Lower lobe of right lung (tissue), 2 donors: ENCODE data around the gene C11orf52. TPM values are rescaled to one million over a fixed set of nuclear protein-coding genes. Genes with fewer than 3 reads are reported as not detected.

Experiments
- ATAC-seq, 2 donors: fragments of 200-7000 bp; cut with Tn5 transposase; one replicate each; pipeline ENCODE4 v1.9.1; 2020 to 2022; ENCODE audit warnings: mild to moderate bottlenecking in 2 of 2, moderate library complexity in 2 of 2
- DNase-seq: peaks from one replicate; pipeline ENCODE4 v3.0.0-alpha.2; 2020
- H3K27ac ChIP-seq: fragments of 200-600 bp; one replicate; pipeline ENCODE4 v1.8.0; 2022
- H3K27me3 ChIP-seq: fragments of 200-600 bp; one replicate; pipeline ENCODE4 v1.8.0; 2022; ENCODE audit warnings: low read depth
- H3K36me3 ChIP-seq: fragments of 200-600 bp; one replicate; pipeline ENCODE4 v1.8.0; 2022; ENCODE audit warnings: mild to moderate bottlenecking
- H3K4me1 ChIP-seq: fragments of 200-600 bp; one replicate; pipeline ENCODE4 v1.8.0; 2022
- H3K4me3 ChIP-seq: fragments of 200-600 bp; one replicate; pipeline ENCODE4 v1.8.0; 2022; ENCODE audit warnings: mild to moderate bottlenecking
- H3K9me3 ChIP-seq: fragments of 200-600 bp; one replicate; pipeline ENCODE4 v1.8.0; 2022
- intact Hi-C: fragments of 100-400 bp; cut with DNase I; formaldehyde crosslinking; loops from one replicate; pipeline ENCODE4 v1.11.0; 2022
- total RNA-seq: library from RNA; stranded (reverse); fragmentation: NEBNext Ultra II Directional; extraction: Animal tissue kit (Norgen Biotek cat#: 25700); gene quantifications from one replicate; pipeline ENCODE4 v1.2.1, GENCODE V29; 2021
- TF ChIP-seq, protein P1 (sequence below): fragments of 200-600 bp; IDR thresholded peaks from one replicate; pipeline ENCODE4 v1.8.0; 2022; ENCODE audit warnings: antibody characterized with exemption, mild to moderate bottlenecking
- donor health status: DM: no; HTN: yes; CAD: no; lungs with severe emphysema.

C11orf52 gene
- total RNA-seq, 1 donor from 2014 or later: 14.6 TPM

DNA sequence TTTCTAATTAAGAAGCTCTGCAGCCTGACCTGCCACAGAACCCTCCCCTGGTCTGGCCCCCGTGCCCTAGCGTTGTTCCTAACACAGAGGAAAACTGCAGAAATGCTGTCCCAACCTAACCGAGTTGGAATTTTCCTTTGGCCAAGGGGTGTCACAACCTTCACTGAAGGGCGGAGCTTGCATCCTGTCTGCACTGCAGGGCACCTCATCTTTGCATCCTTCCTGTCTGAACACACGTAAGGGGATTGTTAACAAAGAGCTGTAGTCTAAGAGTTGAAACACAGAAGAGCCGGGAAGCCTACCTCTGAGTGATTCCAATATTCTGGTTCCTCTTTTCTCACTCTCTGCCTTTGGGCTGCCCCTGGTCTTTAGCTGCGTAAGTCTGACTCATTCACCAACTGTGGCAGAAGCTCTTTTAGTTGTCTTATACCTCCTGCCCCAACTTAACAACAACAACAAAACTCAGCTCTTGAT is 20.0 kb downstream of the C11orf52 start:
- TF ChIP-seq, protein P1, sequence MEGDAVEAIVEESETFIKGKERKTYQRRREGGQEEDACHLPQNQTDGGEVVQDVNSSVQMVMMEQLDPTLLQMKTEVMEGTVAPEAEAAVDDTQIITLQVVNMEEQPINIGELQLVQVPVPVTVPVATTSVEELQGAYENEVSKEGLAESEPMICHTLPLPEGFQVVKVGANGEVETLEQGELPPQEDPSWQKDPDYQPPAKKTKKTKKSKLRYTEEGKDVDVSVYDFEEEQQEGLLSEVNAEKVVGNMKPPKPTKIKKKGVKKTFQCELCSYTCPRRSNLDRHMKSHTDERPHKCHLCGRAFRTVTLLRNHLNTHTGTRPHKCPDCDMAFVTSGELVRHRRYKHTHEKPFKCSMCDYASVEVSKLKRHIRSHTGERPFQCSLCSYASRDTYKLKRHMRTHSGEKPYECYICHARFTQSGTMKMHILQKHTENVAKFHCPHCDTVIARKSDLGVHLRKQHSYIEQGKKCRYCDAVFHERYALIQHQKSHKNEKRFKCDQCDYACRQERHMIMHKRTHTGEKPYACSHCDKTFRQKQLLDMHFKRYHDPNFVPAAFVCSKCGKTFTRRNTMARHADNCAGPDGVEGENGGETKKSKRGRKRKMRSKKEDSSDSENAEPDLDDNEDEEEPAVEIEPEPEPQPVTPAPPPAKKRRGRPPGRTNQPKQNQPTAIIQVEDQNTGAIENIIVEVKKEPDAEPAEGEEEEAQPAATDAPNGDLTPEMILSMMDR: no peak
- no peaks in the 10 kb centered on the region for H3K36me3 ChIP-seq
- H3K4me1 ChIP-seq: peaks cover 30% of the 10 kb centered on the region
- no peak overlapping the region for H3K4me3 ChIP-seq
- intact Hi-C loops: loop anchor here (10.0 kb wide), 1 partner anchor 46 kb away; no protein-coding TSS in a partner anchor
- H3K27ac ChIP-seq: no peak overlapping the region
- no peaks in the 10 kb centered on the region for H3K27me3 ChIP-seq
- ATAC-seq (peak; percentile 41 to 42), DNase-seq (no peak)
- H3K9me3 ChIP-seq: no peaks in the 10 kb centered on the region

DNA sequence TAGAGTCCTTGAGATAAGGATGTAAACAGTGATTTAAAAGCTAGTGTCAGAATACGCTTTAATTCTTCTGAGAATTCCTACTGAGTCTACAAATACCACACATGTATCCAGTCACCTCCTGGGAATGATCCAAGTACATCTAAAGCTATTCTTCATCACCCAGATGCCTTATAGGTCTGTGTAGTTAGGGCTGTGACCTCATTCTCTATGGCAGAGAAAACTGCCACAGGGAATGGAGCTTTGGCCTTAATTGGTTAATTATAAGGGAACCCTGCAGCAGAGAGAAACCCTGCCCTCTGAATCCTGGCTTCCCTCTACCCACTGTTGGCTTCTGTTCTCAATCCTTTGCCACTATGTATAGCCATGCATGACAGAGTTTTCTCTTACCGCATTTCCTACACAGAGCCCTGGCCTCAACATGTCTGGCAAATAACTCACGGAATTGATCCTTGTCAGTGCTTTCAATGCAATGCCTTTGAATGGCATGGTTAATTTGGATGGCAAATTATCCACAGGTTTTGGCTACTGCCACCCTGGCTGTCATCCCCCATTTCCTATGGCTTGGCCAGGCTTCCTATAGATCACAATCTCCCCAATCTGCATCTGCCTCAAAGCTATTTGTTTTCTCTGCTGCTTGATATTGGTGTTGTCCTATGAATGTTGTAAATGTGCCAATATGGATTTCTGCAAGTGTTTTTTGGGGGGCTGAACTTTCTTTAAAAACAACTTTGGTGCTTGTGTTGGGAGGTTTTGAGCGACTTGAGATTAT is 21.3 kb downstream of the C11orf52 start:
- Histone ChIP-seq H3K4me1 (peaks cover 43% of the 10 kb centered on the region), H3K4me3 (no peak overlapping the region), H3K9me3 (no peaks in the 10 kb centered on the region), H3K27ac (no peak overlapping the region), H3K27me3 (no peaks in the 10 kb centered on the region), H3K36me3 (no peaks in the 10 kb centered on the region)
- DNase-seq: no peak
- intact Hi-C loops: loop anchor here (10.0 kb wide), 1 partner anchor 45 kb away; no protein-coding TSS in a partner anchor
- TF ChIP-seq, protein P1: no peak
- ATAC-seq: no peak

DNA sequence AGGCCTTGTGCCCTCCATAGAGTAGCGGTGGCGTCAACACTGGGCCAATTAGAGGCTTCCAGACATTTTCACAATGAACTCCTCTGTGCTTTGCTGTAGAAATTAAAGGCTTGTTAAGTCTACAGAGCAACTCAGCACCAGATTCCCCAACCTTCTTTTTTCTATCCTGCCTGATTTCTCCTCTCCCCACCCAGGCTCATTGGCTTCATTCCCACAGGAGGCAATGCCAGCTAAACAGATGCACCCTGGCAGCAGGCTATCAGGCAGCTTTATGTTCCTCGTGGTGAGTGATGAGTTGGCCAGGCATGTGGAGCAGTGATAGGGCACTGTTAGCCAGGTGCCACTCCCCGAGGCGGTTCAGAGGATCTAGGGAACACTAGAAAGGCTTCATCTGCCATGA is 23.2 kb downstream of the C11orf52 start:
- Histone ChIP-seq H3K27ac (no peak overlapping the region), H3K27me3 (no peaks in the 10 kb centered on the region), H3K4me3 (no peak overlapping the region), H3K4me1 (peaks cover 35% of the 10 kb centered on the region), H3K9me3 (no peaks in the 10 kb centered on the region), H3K36me3 (no peaks in the 10 kb centered on the region)
- intact Hi-C loops: no loop called here
- TF ChIP-seq, protein P1: no peak
- DNase-seq (no peak), ATAC-seq (no peak)

DNA sequence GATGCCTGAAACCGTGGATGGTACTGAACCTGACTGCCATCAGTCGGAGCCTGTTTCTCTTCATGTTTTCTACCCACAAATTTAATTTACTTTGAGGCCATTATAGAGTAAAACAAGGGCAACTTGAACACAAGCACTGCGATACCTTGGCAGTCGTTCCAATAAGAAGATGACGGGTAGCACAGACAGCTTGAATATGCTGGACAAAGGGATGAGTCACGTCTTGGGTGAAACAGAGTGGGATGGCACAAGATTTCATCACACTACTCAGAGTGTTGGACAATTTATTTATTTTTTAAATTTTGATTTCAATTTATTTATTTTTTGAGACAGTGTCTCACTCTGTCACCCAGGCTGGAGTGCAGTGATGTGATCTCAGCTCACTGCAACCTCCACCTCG is 24.1 kb downstream of the C11orf52 start:
- Histone ChIP-seq H3K27me3 (no peaks in the 10 kb centered on the region), H3K27ac (no peak overlapping the region), H3K9me3 (no peaks in the 10 kb centered on the region), H3K4me1 (peaks cover 31% of the 10 kb centered on the region), H3K36me3 (no peaks in the 10 kb centered on the region), H3K4me3 (no peak overlapping the region)
- intact Hi-C loops: no loop called here
- TF ChIP-seq, protein P1: no peak
- ATAC-seq (no peak), DNase-seq (no peak)

DNA sequence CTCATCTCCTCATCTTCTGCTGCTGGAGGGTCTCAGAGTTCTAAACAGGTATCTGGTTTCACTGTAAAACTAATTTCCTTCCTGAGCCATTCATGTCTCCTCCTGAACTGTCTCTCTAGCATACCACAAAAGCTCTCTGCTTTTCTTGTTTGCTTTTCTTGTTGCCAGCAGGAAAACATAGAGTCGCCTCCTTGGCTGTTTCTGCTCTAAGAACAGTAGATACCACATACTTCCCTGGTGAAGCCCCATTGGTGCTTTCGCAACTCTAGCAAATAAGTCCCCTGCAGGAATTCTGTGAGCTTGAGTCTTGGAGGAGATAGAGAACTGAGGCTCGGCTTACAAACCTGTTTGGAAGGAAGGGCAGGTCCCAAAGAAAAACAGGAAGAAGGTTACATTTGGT is 25.4 kb downstream of the C11orf52 start:
- intact Hi-C loops: no loop called here
- Histone ChIP-seq H3K27ac (peak overlapping the region; percentile 75), H3K4me3 (no peak overlapping the region), H3K27me3 (no peaks in the 10 kb centered on the region), H3K9me3 (no peaks in the 10 kb centered on the region), H3K36me3 (no peaks in the 10 kb centered on the region), H3K4me1 (peaks cover 18% of the 10 kb centered on the region)
- TF ChIP-seq, protein P1: no peak
- ATAC-seq (peak; percentile 59 to 80), DNase-seq (no peak)
